HTERT RPE-1 (cell line): ENCODE results near the gene NEDD4L.
"Not testable (repeated sequence)": the region's sequence is repeated elsewhere in the genome, so short reads cannot be mapped to it uniquely, and the experiment has no call there.

ENCODE experiments used
- in situ Hi-C: fragments of 300-500 bp; cut with MboI; formaldehyde crosslinking; loops from 4 replicates; pipeline ENCODE4 v1.14.3; 2020; ENCODE audit warnings: low sequenced_read_pairs

NEDD4L gene

GRCh38 chr18:58280191-58280590, 236.2 kb downstream of the NEDD4L start:
- in situ Hi-C loops: no loop called here

- in situ Hi-C loops: not testable (repeated sequence)
These were observed 238.8 kb downstream of the NEDD4L start for GRCh38 chr18:58282872-58283271.

GRCh38 chr18:58284699-58285448, 240.8 kb downstream of the NEDD4L start:
- in situ Hi-C loops: no loop called here

GRCh38 chr18:58285449-58286130, 241.6 kb downstream of the NEDD4L start:
- in situ Hi-C loops: no loop called here

- in situ Hi-C loops: no loop called here
These were observed 242.8 kb downstream of the NEDD4L start for GRCh38 chr18:58286632-58287352.

GRCh38 chr18:58287353-58288274, 243.6 kb downstream of the NEDD4L start:
- in situ Hi-C loops: no loop called here

- in situ Hi-C loops: no loop called here
These were observed 245.1 kb downstream of the NEDD4L start for GRCh38 chr18:58288921-58289797.

- in situ Hi-C loops: no loop called here
These were observed 246.2 kb downstream of the NEDD4L start for GRCh38 chr18:58290116-58290695.

- in situ Hi-C loops: no loop called here
These were observed 247.1 kb downstream of the NEDD4L start for GRCh38 chr18:58291131-58291530.

- in situ Hi-C loops: no loop called here
These were observed 248.6 kb downstream of the NEDD4L start for GRCh38 chr18:58292638-58293037.

GRCh38 chr18:58297198-58297597, 253.2 kb downstream of the NEDD4L start:
- in situ Hi-C loops: no loop called here

GRCh38 chr18:58298251-58299134, 254.5 kb downstream of the NEDD4L start:
- in situ Hi-C loops: no loop called here

GRCh38 chr18:58299135-58299473, 255.1 kb downstream of the NEDD4L start:
- in situ Hi-C loops: no loop called here

GRCh38 chr18:58299936-58300335, 255.9 kb downstream of the NEDD4L start:
- in situ Hi-C loops: no loop called here

GRCh38 chr18:58300867-58301266, 256.8 kb downstream of the NEDD4L start:
- in situ Hi-C loops: no loop called here

GRCh38 chr18:58302811-58303210, 258.8 kb downstream of the NEDD4L start:
- in situ Hi-C loops: no loop called here

- in situ Hi-C loops: no loop called here
These were observed 259.3 kb downstream of the NEDD4L start for GRCh38 chr18:58303363-58303762.

- in situ Hi-C loops: no loop called here
These were observed 261.8 kb downstream of the NEDD4L start for GRCh38 chr18:58305792-58306191.

GRCh38 chr18:58307441-58307840, 263.4 kb downstream of the NEDD4L start:
- in situ Hi-C loops: no loop called here
